BJ (cell line): ENCODE data around the gene CCDC171. TPM values are rescaled to one million over a fixed set of nuclear protein-coding genes. Genes with fewer than 3 reads are reported as not detected.

Experiments used
- CTCF ChIA-PET: fragments of 350-600 bp; formaldehyde crosslinking; extraction: SDS; loops from one replicate; lab custom pipeline; 2021; ENCODE audit warnings: antibody characterized with exemption, inconsistent platforms; lab: Yijun Ruan, JAX
- POLR2A ChIA-PET: fragments of 300-600 bp; sonication (Branson Sonifier 250); formaldehyde crosslinking; extraction: SDS; loops from one replicate; lab custom pipeline; 2021; ENCODE audit warnings: antibody characterized with exemption; lab: Charles Lee
- DNase-seq: peaks from one replicate; pipeline ENCODE4 v3.0.0-alpha.2; 2011; ENCODE audit warnings: low read depth
- H3K27me3 ChIP-seq: 2 replicates; pipeline ENCODE4 v1.6.0; 2011; ENCODE audit warnings: low read length; ENCODE audit not compliant: control insufficient read depth, insufficient read depth
- H3K36me3 ChIP-seq: 2 replicates; pipeline ENCODE4 v1.5.1; 2011; ENCODE audit warnings: low read length; ENCODE audit not compliant: control insufficient read depth, insufficient read depth
- H3K4me3 ChIP-seq: 2 replicates; pipeline ENCODE4 v1.5.1; 2011; ENCODE audit warnings: low read depth, mild to moderate bottlenecking, control low read depth, low read length
- CTCF ChIP-seq: IDR thresholded peaks from 2 replicates; pipeline ENCODE4 v1.5.1; 2011; ENCODE audit warnings: low read depth, mild to moderate bottlenecking, control low read depth, inconsistent platforms, low read length, moderate library complexity; ENCODE audit not compliant: insufficient read depth
- polyA plus RNA-seq: library from polyadenylated mRNA; depleted of rRNA; stranded (reverse); fragments of >200 nt; gene quantifications from 2 replicates; pipeline ENCODE4 v1.2.3, GENCODE V29; 2011

Gene CCDC171
- polyA plus RNA-seq, 1 experiment = 0.39 TPM

- POLR2A ChIA-PET = interaction anchor here (0.6 to 0.7 kb wide), 2 partner anchors 23 to 1908 kb away, joined by 3 to 5 read pairs; no protein-coding TSS in a partner anchor
- CTCF ChIA-PET = interaction anchor here (1.2 to 1.6 kb wide), 4 partner anchors 20 to 88 kb away, joined by 3 to 5 read pairs (median 4); partner anchors contain the start of gene PSIP1
- no peaks in the 10 kb centered on the region; the same call in 1 of the 2 replicates for H3K27me3 ChIP-seq
- H3K4me3 ChIP-seq = peak overlapping the region; percentile 77
- no peak for TF ChIP-seq CTCF
- H3K36me3 ChIP-seq = no peaks in the 10 kb centered on the region
- no peak for DNase-seq
Measured at GRCh38 chr9:15553528-15553898, 670 bp downstream of the CCDC171 start.

GRCh38 chr9:15570769-15571168 lies 17.9 kb downstream of the CCDC171 start:
- H3K4me3 ChIP-seq = no peak overlapping the region
- TF ChIP-seq CTCF = no peak
- no peak for DNase-seq
- ChIA-PET POLR2A (no interaction called here), CTCF (no interaction called here)
- no peaks in the 10 kb centered on the region for H3K36me3 ChIP-seq
- no peaks in the 10 kb centered on the region for H3K27me3 ChIP-seq

DNA sequence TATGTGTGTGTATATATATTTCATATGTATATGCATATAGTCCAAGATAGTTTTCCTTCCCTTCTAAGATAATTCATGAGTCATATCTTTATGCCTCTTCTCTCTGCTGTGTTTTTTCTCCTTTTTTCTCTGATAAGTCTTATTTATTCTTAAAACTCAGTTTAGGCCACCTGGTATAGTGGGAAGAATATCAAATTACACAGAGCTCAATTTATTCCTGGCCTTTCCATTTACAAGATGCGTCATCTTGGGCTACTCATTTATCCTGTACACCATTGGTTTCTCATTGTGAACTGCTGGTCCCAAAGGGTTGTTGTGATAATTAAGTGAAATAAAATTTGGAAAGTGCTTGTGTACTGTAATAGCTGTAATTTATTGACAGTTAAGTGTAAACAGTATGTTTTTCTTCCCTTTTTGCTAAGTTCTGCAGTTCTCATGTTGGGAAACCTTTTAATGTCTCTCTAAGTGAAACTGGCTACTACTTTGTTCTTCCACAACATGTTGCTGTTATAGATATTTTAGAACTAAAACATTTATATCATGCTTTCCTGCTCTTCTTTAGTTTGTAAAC lies 19.4 kb downstream of the CCDC171 start:
- Histone ChIP-seq H3K27me3 (no peaks in the 10 kb centered on the region), H3K36me3 (no peaks in the 10 kb centered on the region), H3K4me3 (no peak overlapping the region)
- ChIA-PET POLR2A (no interaction called here), CTCF (no interaction called here)
- TF ChIP-seq CTCF = no peak
- DNase-seq = no peak

DNA sequence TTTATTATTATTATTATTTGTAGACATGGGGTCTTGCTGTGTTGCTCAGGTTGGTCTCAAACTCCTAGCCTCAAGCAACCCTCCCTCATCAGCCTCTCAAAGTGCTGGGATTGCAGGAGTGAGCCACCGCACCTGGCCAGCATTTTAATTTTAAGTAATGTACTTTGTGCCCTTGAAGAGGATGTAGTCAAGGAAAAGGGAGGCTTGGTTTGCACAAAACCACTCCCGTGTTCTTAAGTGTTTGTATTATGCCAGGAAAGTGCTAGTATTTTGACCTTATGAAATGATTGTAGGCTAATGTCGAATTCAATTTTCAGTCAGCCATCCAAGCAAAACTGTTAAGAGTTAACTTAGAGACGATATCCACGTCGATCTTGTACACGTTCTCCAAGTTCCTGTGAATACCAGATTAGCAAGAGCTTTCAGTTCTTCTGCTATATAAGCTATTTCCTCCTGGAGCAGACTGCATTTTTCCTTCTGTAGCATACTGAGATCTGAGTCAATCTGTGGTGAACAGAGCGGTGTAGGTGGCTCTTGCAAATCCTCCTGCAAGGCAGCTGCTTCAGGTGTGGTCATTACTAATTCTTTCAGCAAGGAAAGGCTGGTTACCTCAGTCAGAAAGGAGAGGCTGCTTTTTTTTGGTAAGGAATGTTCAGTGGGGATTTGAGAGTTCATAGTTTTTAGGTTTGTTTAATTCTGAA lies 23.7 kb downstream of the CCDC171 start:
- Histone ChIP-seq H3K36me3 (no peaks in the 10 kb centered on the region), H3K4me3 (no peak overlapping the region), H3K27me3 (no peaks in the 10 kb centered on the region)
- ChIA-PET POLR2A (interaction anchor here (0.6 kb wide), 1 partner anchor 23 kb away, joined by 5 read pairs; no protein-coding TSS in a partner anchor), CTCF (interaction anchor here (0.6 to 0.8 kb wide), 3 partner anchors 8 to 49 kb away, joined by 3 read pairs; no protein-coding TSS in a partner anchor)
- no peak for DNase-seq
- no peak for TF ChIP-seq CTCF

- Histone ChIP-seq H3K36me3 (no peaks in the 10 kb centered on the region), H3K27me3 (no peaks in the 10 kb centered on the region), H3K4me3 (no peak overlapping the region)
- ChIA-PET CTCF (interaction anchor here (1.3 kb wide), 1 partner anchor 11 kb away, joined by 3 read pairs; no protein-coding TSS in a partner anchor), POLR2A (no interaction called here)
- TF ChIP-seq CTCF = no peak
- DNase-seq = no peak
Measured at GRCh38 chr9:15578714-15579113, 25.9 kb downstream of the CCDC171 start.
